Measurements from ENCODE around the gene KCNMA1.

The KCNMA1 gene

GRCh38 chr10:77537720-77538373 is 99.8 kb downstream of the KCNMA1 start:
- H3K27ac ChIP-seq (ENCODE audit: low read depth, low read length) = no peak overlapping the region
- no peaks in the 10 kb centered on the region for H3F3A ChIP-seq (ENCODE audit: insufficient read depth)
- no peaks in the 10 kb centered on the region for H3K9me3 ChIP-seq (ENCODE audit: insufficient read depth, low read length)
- H3K79me2 ChIP-seq (ENCODE audit: insufficient read depth, low read length) = no peaks in the 10 kb centered on the region
- TF ChIP-seq CTCF (IDR thresholded peaks at IDR 0.05; ENCODE audit: insufficient read depth, low read length, poor library complexity, severe bottlenecking) = no peak
- TF ChIP-seq EZH2phosphoT487 (conservative IDR thresholded peaks at IDR 0.05; ENCODE audit: low read length) = no peak
- H3K36me3 ChIP-seq (ENCODE audit: low read length) = no peaks in the 10 kb centered on the region
- no peak overlapping the region for H3K4me3 ChIP-seq (ENCODE audit: insufficient read depth, low read length, poor library complexity, severe bottlenecking)
- no peak overlapping the region for H3K9ac ChIP-seq (ENCODE audit: low read length)
- no peaks in the 10 kb centered on the region for H3K9me2 ChIP-seq (replicated peaks; ENCODE audit: insufficient read depth, low read length)
- H4K20me1 ChIP-seq (ENCODE audit: low read depth, low read length) = no peaks in the 10 kb centered on the region
- H3K4me2 ChIP-seq (ENCODE audit: low read depth, low read length, poor library complexity, severe bottlenecking) = no peak overlapping the region
- no peaks in the 10 kb centered on the region for H3K27me3 ChIP-seq (ENCODE audit: low read length)
- no peak overlapping the region for H2AFZ ChIP-seq (ENCODE audit: low read depth, low read length, severe bottlenecking)

- Histone ChIP-seq H3K27me3 (ENCODE audit: low read length) (no peaks in the 10 kb centered on the region), H2AFZ (ENCODE audit: low read depth, low read length, severe bottlenecking) (no peak overlapping the region), H3K4me3 (ENCODE audit: insufficient read depth, low read length, poor library complexity, severe bottlenecking) (no peak overlapping the region), H3K36me3 (ENCODE audit: low read length) (no peaks in the 10 kb centered on the region), H3K9me2 (replicated peaks; ENCODE audit: insufficient read depth, low read length) (no peaks in the 10 kb centered on the region), H3F3A (ENCODE audit: insufficient read depth) (no peaks in the 10 kb centered on the region), H3K9ac (ENCODE audit: low read length) (no peak overlapping the region), H3K79me2 (ENCODE audit: insufficient read depth, low read length) (no peaks in the 10 kb centered on the region), H4K20me1 (ENCODE audit: low read depth, low read length) (no peaks in the 10 kb centered on the region), H3K9me3 (ENCODE audit: insufficient read depth, low read length) (no peaks in the 10 kb centered on the region), H3K4me2 (ENCODE audit: low read depth, low read length, poor library complexity, severe bottlenecking) (no peak overlapping the region), H3K27ac (ENCODE audit: low read depth, low read length) (no peak overlapping the region)
- TF ChIP-seq EZH2phosphoT487 (conservative IDR thresholded peaks at IDR 0.05; ENCODE audit: low read length) (no peak), CTCF (IDR thresholded peaks at IDR 0.05; ENCODE audit: insufficient read depth, low read length, poor library complexity, severe bottlenecking) (no peak)
Observed at GRCh38 chr10:77537071-77537470, 100.5 kb downstream of the KCNMA1 start.

- Histone ChIP-seq H3K9me2 (replicated peaks; ENCODE audit: insufficient read depth, low read length) (no peaks in the 10 kb centered on the region), H3K4me3 (ENCODE audit: insufficient read depth, low read length, poor library complexity, severe bottlenecking) (no peak overlapping the region), H3K79me2 (ENCODE audit: insufficient read depth, low read length) (no peaks in the 10 kb centered on the region), H3K9me3 (ENCODE audit: insufficient read depth, low read length) (no peaks in the 10 kb centered on the region), H3K9ac (ENCODE audit: low read length) (no peak overlapping the region), H3K4me2 (ENCODE audit: low read depth, low read length, poor library complexity, severe bottlenecking) (no peak overlapping the region), H3K27ac (ENCODE audit: low read depth, low read length) (no peak overlapping the region), H4K20me1 (ENCODE audit: low read depth, low read length) (no peaks in the 10 kb centered on the region), H3K36me3 (ENCODE audit: low read length) (no peaks in the 10 kb centered on the region), H2AFZ (ENCODE audit: low read depth, low read length, severe bottlenecking) (no peak overlapping the region), H3K27me3 (ENCODE audit: low read length) (no peaks in the 10 kb centered on the region), H3F3A (ENCODE audit: insufficient read depth) (no peaks in the 10 kb centered on the region)
- no peak for TF ChIP-seq EZH2phosphoT487 (conservative IDR thresholded peaks at IDR 0.05; ENCODE audit: low read length)
- TF ChIP-seq CTCF (IDR thresholded peaks at IDR 0.05; ENCODE audit: insufficient read depth, low read length, poor library complexity, severe bottlenecking) = no peak
Observed at GRCh38 chr10:77533887-77534278, 103.7 kb downstream of the KCNMA1 start.

Data from SU-DHL-6 (cell line).